Keratinocyte (primary cell): Measurements from ENCODE around the gene B3GNT8. TPM values are rescaled to one million over a fixed set of nuclear protein-coding genes. Genes with fewer than 3 reads are reported as not detected.

Experiments
- DNase-seq: peaks from one replicate; pipeline ENCODE4 v3.0.0-alpha.2; 2011; ENCODE audit warnings: low read depth, missing footprints, low spot score
- FAIRE-seq: peaks from 2 replicates; lab custom pipeline; 2011; peaks lifted over from hg19 to GRCh38; lab: Jason Lieb, UNC
- H2AFZ ChIP-seq: 2 replicates; pipeline ENCODE4 v1.6.0; 2012; ENCODE audit warnings: low read length, control low read depth, inconsistent platforms; ENCODE audit not compliant: control insufficient read depth
- H3K27ac ChIP-seq: 2 replicates; pipeline ENCODE4 v1.5.1; 2011; ENCODE audit warnings: low read length; ENCODE audit not compliant: control insufficient read depth, insufficient read depth
- H3K27me3 ChIP-seq: 3 replicates; pipeline ENCODE4 v1.6.0; 2011; ENCODE audit warnings: low read length; ENCODE audit not compliant: control insufficient read depth, insufficient read depth; ENCODE audit errors: extremely low read depth
- H3K36me3 ChIP-seq, 2 experiments: 2 replicates in 1 of 2; 3 replicates in 1 of 2; pipeline ENCODE4 v1.5.1; 2011; ENCODE audit warnings: low read length in 2 of 2, mild to moderate bottlenecking in 1 of 2; ENCODE audit not compliant: control insufficient read depth in 2 of 2, insufficient read depth in 2 of 2; ENCODE audit errors: extremely low read depth in 1 of 2
- H3K4me1 ChIP-seq: 3 replicates; pipeline ENCODE4 v1.5.1; 2011; ENCODE audit warnings: low read length; ENCODE audit not compliant: control insufficient read depth, insufficient read depth; ENCODE audit errors: extremely low read depth
- H3K4me2 ChIP-seq: 3 replicates; pipeline ENCODE4 v1.6.0; 2011; ENCODE audit warnings: low read depth, low read length; ENCODE audit not compliant: control insufficient read depth, insufficient read depth; ENCODE audit errors: extremely low read depth
- H3K4me3 ChIP-seq, 3 experiments: fragments of 200-600 bp in 1 of 3; sonication (generic) in 1 of 3; 2 replicates in 2 of 3; 3 replicates in 1 of 3; pipeline ENCODE4 v1.5.1; 2011 to 2016; ENCODE audit warnings: low read length in 3 of 3, mild to moderate bottlenecking in 3 of 3, control low read depth in 2 of 3, inconsistent platforms in 1 of 3, low read depth in 1 of 3, mixed read lengths in 1 of 3, mixed run types in 1 of 3, moderate library complexity in 1 of 3; ENCODE audit not compliant: control insufficient read depth in 2 of 3, insufficient read depth in 2 of 3; ENCODE audit errors: extremely low read depth in 1 of 3
- H3K79me2 ChIP-seq: 2 replicates; pipeline ENCODE4 v1.6.0; 2012; ENCODE audit warnings: low read length; ENCODE audit not compliant: control insufficient read depth, insufficient read depth
- H3K9ac ChIP-seq: 3 replicates; pipeline ENCODE4 v1.6.0; 2011; ENCODE audit warnings: low read length; ENCODE audit not compliant: control insufficient read depth, insufficient read depth; ENCODE audit errors: extremely low read depth
- H3K9me1 ChIP-seq: 3 replicates; pipeline ENCODE4 v1.6.0; 2011; ENCODE audit warnings: low read length; ENCODE audit not compliant: control insufficient read depth, insufficient read depth; ENCODE audit errors: extremely low read depth
- H3K9me3 ChIP-seq: 2 replicates; pipeline ENCODE4 v1.5.1; 2012; ENCODE audit warnings: low read depth, low read length; ENCODE audit not compliant: control insufficient read depth
- H4K20me1 ChIP-seq: 3 replicates; pipeline ENCODE4 v1.6.0; 2011; ENCODE audit warnings: low read length; ENCODE audit not compliant: control insufficient read depth, insufficient read depth; ENCODE audit errors: extremely low read depth
- CTCF ChIP-seq, 3 experiments: IDR thresholded peaks in 1 of 3; conservative IDR thresholded peaks in 1 of 3; optimal IDR thresholded peaks in 1 of 3; 2 replicates in 2 of 3; 3 replicates in 1 of 3; pipeline versions ENCODE3 to v1.5.1; 2011; ENCODE audit warnings: low read length in 3 of 3, mild to moderate bottlenecking in 3 of 3, moderate library complexity in 2 of 3, control low read depth in 1 of 3, inconsistent platforms in 1 of 3; ENCODE audit not compliant: insufficient read depth in 2 of 3; ENCODE audit errors: extremely low read depth in 1 of 3
- EZH2 ChIP-seq: IDR thresholded peaks from one replicate; pipeline ENCODE4 v1.6.1; 2012; ENCODE audit warnings: inconsistent platforms, mild to moderate bottlenecking, low read length, moderate library complexity
- dilution Hi-C: fragments of 300-500 bp; cut with MboI; formaldehyde crosslinking; loops from one replicate; pipeline ENCODE4 v1.7.0; 2020; ENCODE audit warnings: low sequenced_read_pairs; ENCODE audit not compliant: extremely low pct_ligation_motif_present
- polyA plus RNA-seq, 5 experiments: library from polyadenylated mRNA; depleted of rRNA in 3 of 5; stranded (reverse) in 3 of 5; stranded (forward) in 1 of 5; unstranded in 1 of 5; fragments of >200 nt; gene quantifications; 1 replicate in 1 of 5; 2 replicates in 3 of 5; 3 replicates in 1 of 5; pipeline versions ENCODE4 v1.2.1 to v1.2.3, GENCODE V29; 2011 to 2012; ENCODE audit warnings: missing spikeins in 2 of 5, low read depth in 1 of 5, low replicate concordance in 1 of 5

The B3GNT8 gene
- polyA plus RNA-seq, 1 donor (not counting 4 experiments of a cell fraction or from before 2014, with no cell fraction given) = 0.97 TPM

GRCh38 chr19:41422456-41422855 is 4.7 kb downstream of the B3GNT8 start:
- H3K79me2 ChIP-seq = peaks cover 1% of the 10 kb centered on the region
- DNase-seq (no peak), FAIRE-seq (no peak)
- H4K20me1 ChIP-seq = no peaks in the 10 kb centered on the region
- dilution Hi-C loops = no loop called here
- TF ChIP-seq EZH2 = no peak
- TF ChIP-seq CTCF (optimal IDR thresholded peaks at IDR 0.05 in 1 of 3, IDR thresholded peaks at IDR 0.05 in 1 of 3, conservative IDR thresholded peaks at IDR 0.05 in 1 of 3; ENCODE audit: extremely low read depth in 1 of 3, insufficient read depth in 2 of 3, low read length in 3 of 3) = no peak
- no peaks in the 10 kb centered on the region for H3K9me3 ChIP-seq
- peaks cover 5% of the 10 kb centered on the region for H3K4me1 ChIP-seq
- H3K9ac ChIP-seq = no peak overlapping the region
- H3K27me3 ChIP-seq = no peaks in the 10 kb centered on the region
- no peak overlapping the region for H3K27ac ChIP-seq
- H3K4me2 ChIP-seq = no peak overlapping the region
- no peak overlapping the region for H2AFZ ChIP-seq
- H3K36me3 ChIP-seq = peaks cover 16 to 19% of the 10 kb centered on the region in 2 experiments
- H3K4me3 ChIP-seq = no peak overlapping the region
- no peaks in the 10 kb centered on the region for H3K9me1 ChIP-seq

GRCh38 chr19:41421973-41422372 is 5.2 kb downstream of the B3GNT8 start:
- H3K36me3 ChIP-seq = peaks cover 16 to 19% of the 10 kb centered on the region in 2 experiments
- TF ChIP-seq CTCF (optimal IDR thresholded peaks at IDR 0.05 in 1 of 3, IDR thresholded peaks at IDR 0.05 in 1 of 3, conservative IDR thresholded peaks at IDR 0.05 in 1 of 3; ENCODE audit: extremely low read depth in 1 of 3, insufficient read depth in 2 of 3, low read length in 3 of 3) = no peak
- H2AFZ ChIP-seq = no peak overlapping the region
- H3K9me3 ChIP-seq = no peaks in the 10 kb centered on the region
- no peaks in the 10 kb centered on the region for H3K9me1 ChIP-seq
- H4K20me1 ChIP-seq = no peaks in the 10 kb centered on the region
- H3K4me3 ChIP-seq = no peak overlapping the region
- dilution Hi-C loops = no loop called here
- H3K79me2 ChIP-seq = peaks cover 1% of the 10 kb centered on the region
- H3K27ac ChIP-seq = no peak overlapping the region
- no peaks in the 10 kb centered on the region for H3K27me3 ChIP-seq
- H3K4me2 ChIP-seq = no peak overlapping the region
- H3K9ac ChIP-seq = no peak overlapping the region
- DNase-seq (no peak), FAIRE-seq (no peak)
- peaks cover 4% of the 10 kb centered on the region for H3K4me1 ChIP-seq
